Naive thymus-derived CD4-positive, alpha-beta T cell (primary cell): ENCODE data around the gene NPAS3. TPM values are rescaled to one million over a fixed set of nuclear protein-coding genes. Genes with fewer than 3 reads are reported as not detected.

ENCODE experiments used
- ATAC-seq: fragments of 150-1000 bp; cut with Tn5 transposase; 2 replicates; pipeline ENCODE4 v1.10.0; 2021; ENCODE audit warnings: mild to moderate bottlenecking, moderate library complexity
- CTCF ChIA-PET: fragments of 350-600 bp; sonication (Branson Sonifier 250); formaldehyde crosslinking; loops from one replicate; lab custom pipeline; 2021; ENCODE audit warnings: antibody characterized with exemption; lab: Charles Lee
- POLR2A ChIA-PET: fragments of 350-600 bp; sonication (Branson Sonifier 250); formaldehyde crosslinking; loops from one replicate; lab custom pipeline; 2021; ENCODE audit warnings: antibody characterized with exemption, inconsistent platforms; lab: Charles Lee
- DNase-seq, 9 donors: peaks; one replicate each; pipeline versions ENCODE4 v3.0.0 to v3.0.0-alpha.2; 2020 to 2022; ENCODE audit warnings: mixed read lengths in 1 of 9
- H3K27ac ChIP-seq: one replicate; pipeline ENCODE4 v1.7.0; 2013; ENCODE audit warnings: mild to moderate bottlenecking, low read depth, low read length, moderate library complexity
- H3K27me3 ChIP-seq, 2 donors: one replicate each; pipeline ENCODE4 v1.7.0; 2013; ENCODE audit warnings: low read length in 2 of 2, mild to moderate bottlenecking in 2 of 2, moderate library complexity in 2 of 2; ENCODE audit not compliant: control insufficient read depth in 2 of 2, insufficient read depth in 2 of 2
- H3K36me3 ChIP-seq, 3 experiments: 1 replicate in 2 of 3; 2 replicates in 1 of 3; pipeline ENCODE4 v1.7.0; 2013; ENCODE audit warnings: low read length in 3 of 3, mild to moderate bottlenecking in 3 of 3, moderate library complexity in 1 of 3; ENCODE audit not compliant: insufficient read depth in 3 of 3, control insufficient read depth in 2 of 3
- H3K4me1 ChIP-seq, 2 donors: one replicate each; pipeline ENCODE4 v1.7.0; 2013; ENCODE audit warnings: low read length in 2 of 2, mild to moderate bottlenecking in 2 of 2, moderate library complexity in 1 of 2; ENCODE audit not compliant: control insufficient read depth in 2 of 2, insufficient read depth in 2 of 2
- H3K4me3 ChIP-seq: 2 replicates; pipeline ENCODE4 v1.7.0; 2013; ENCODE audit warnings: mild to moderate bottlenecking, low read length
- H3K9me3 ChIP-seq, 3 experiments: 1 replicate in 2 of 3; 2 replicates in 1 of 3; pipeline ENCODE4 v1.7.0; 2013; ENCODE audit warnings: low read length in 3 of 3; ENCODE audit not compliant: control insufficient read depth in 2 of 3
- H3K27ac Mint-ChIP-seq, 9 donors: one replicate each; pipeline ENCODE4 v1.8.0; 2020 to 2022; ENCODE audit warnings: mixed read lengths in 9 of 9, mild to moderate bottlenecking in 8 of 9, moderate library complexity in 5 of 9, inconsistent platforms in 2 of 9
- H3K27me3 Mint-ChIP-seq, 5 donors: one replicate each; pipeline ENCODE4 v1.8.0; 2021 to 2022; ENCODE audit warnings: mixed read lengths in 5 of 5, mild to moderate bottlenecking in 1 of 5
- H3K36me3 Mint-ChIP-seq, 5 donors: one replicate each; pipeline ENCODE4 v1.8.0; 2020 to 2022; ENCODE audit warnings: mixed read lengths in 5 of 5, mild to moderate bottlenecking in 3 of 5, inconsistent platforms in 1 of 5
- H3K4me1 Mint-ChIP-seq, 7 donors: one replicate each; pipeline ENCODE4 v1.8.0; 2020 to 2022; ENCODE audit warnings: mixed read lengths in 7 of 7, mild to moderate bottlenecking in 3 of 7, inconsistent platforms in 1 of 7
- H3K4me3 Mint-ChIP-seq, 10 donors: one replicate each; pipeline ENCODE4 v1.8.0; 2020 to 2022; ENCODE audit warnings: mild to moderate bottlenecking in 10 of 10, mixed read lengths in 10 of 10, moderate library complexity in 6 of 10, inconsistent platforms in 2 of 10
- H3K9me3 Mint-ChIP-seq, 11 donors: one replicate each; pipeline ENCODE4 v1.8.0; 2020 to 2022; ENCODE audit warnings: mixed read lengths in 11 of 11, mild to moderate bottlenecking in 4 of 11, inconsistent platforms in 1 of 11, moderate library complexity in 1 of 11
- intact Hi-C, 2 donors: fragments of 100-400 bp; cut with micrococcal nuclease; formaldehyde crosslinking; loops; one replicate each; pipeline ENCODE4 v1.15.1; 2023
- polyA plus RNA-seq, 2 donors: library from polyadenylated mRNA; unstranded; fragments of 300-500 nt; fragmentation: Illumina TruSeq; gene quantifications; one replicate each; pipeline ENCODE4 v1.2.3, GENCODE V29; 2021
- total RNA-seq, 6 experiments: library from RNA in 5 of 6; stranded (reverse) in 5 of 6; gene quantifications; 1 replicate in 5 of 6; 2 replicates in 1 of 6; pipeline ENCODE4 v1.2.3 and lab custom pipeline; 2021 to 2026

NPAS3 gene
- total and polyA plus RNA-seq, 7 experiments from 2014 or later = not detected

DNA sequence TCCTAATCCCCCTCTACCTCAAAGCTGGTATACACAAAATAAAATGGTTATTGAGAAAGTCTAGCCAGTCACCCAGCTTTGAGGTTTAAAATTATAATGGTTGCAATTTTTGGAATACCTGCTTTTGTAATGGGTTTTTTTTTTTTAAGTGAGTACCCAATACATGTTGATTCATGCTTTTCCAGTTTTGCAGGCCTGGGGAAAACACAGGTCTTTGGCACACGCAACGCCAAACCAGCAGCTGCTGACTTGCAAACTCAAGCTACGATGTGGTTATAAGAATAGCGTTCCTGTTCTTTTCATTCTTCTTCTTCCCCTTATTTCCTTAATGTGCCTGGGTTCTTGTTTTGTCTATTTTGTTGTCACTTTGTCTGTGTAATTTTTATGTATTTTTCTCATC, 779.2 kb downstream of the NPAS3 start:
- Mint-ChIP-seq H3K36me3 (no peaks in the 10 kb centered on the region), H3K27ac (no peak overlapping the region), H3K9me3 (peaks cover 0 to 1% (median 0%) of the 10 kb centered on the region in 11 donors), H3K4me1 (no peaks in the 10 kb centered on the region), H3K4me3 (no peak overlapping the region), H3K27me3 (peaks cover 0 to 6% (median 0%) of the 10 kb centered on the region in 5 donors)
- Histone ChIP-seq H3K4me1 (no peaks in the 10 kb centered on the region), H3K4me3 (no peak overlapping the region), H3K27ac (no peak overlapping the region), H3K9me3 (no peaks in the 10 kb centered on the region), H3K27me3 (no peaks in the 10 kb centered on the region), H3K36me3 (no peaks in the 10 kb centered on the region)
- intact Hi-C loops = no loop called here
- ChIA-PET CTCF (no interaction called here), POLR2A (no interaction called here)
- DNase-seq (no peak), ATAC-seq (no peak)

- Mint-ChIP-seq H3K4me1 (no peaks in the 10 kb centered on the region), H3K27ac (no peak overlapping the region), H3K4me3 (no peak overlapping the region), H3K27me3 (peaks cover 0 to 7% (median 0%) of the 10 kb centered on the region in 5 donors), H3K36me3 (no peaks in the 10 kb centered on the region), H3K9me3 (peaks cover 0 to 1% (median 0%) of the 10 kb centered on the region in 11 donors)
- ChIA-PET CTCF (no interaction called here), POLR2A (no interaction called here)
- Histone ChIP-seq H3K36me3 (no peaks in the 10 kb centered on the region), H3K4me3 (no peak overlapping the region), H3K9me3 (no peaks in the 10 kb centered on the region), H3K4me1 (no peaks in the 10 kb centered on the region), H3K27me3 (no peaks in the 10 kb centered on the region), H3K27ac (no peak overlapping the region)
- ATAC-seq (no peak), DNase-seq (no peak)
- intact Hi-C loops = no loop called here
These were observed 781.7 kb downstream of the NPAS3 start for GRCh38 chr14:33720284-33720787.

- Histone ChIP-seq H3K27me3 (no peaks in the 10 kb centered on the region), H3K27ac (no peak overlapping the region), H3K9me3 (no peaks in the 10 kb centered on the region), H3K36me3 (no peaks in the 10 kb centered on the region), H3K4me3 (no peak overlapping the region), H3K4me1 (no peaks in the 10 kb centered on the region)
- no peak for DNase-seq
- Mint-ChIP-seq H3K36me3 (no peaks in the 10 kb centered on the region), H3K4me3 (no peak overlapping the region), H3K4me1 (no peaks in the 10 kb centered on the region), H3K27me3 (peaks cover 0 to 4% (median 0%) of the 10 kb centered on the region in 5 donors), H3K9me3 (no peaks in the 10 kb centered on the region), H3K27ac (no peak overlapping the region)
- ChIA-PET POLR2A (no interaction called here), CTCF (no interaction called here)
- intact Hi-C loops = no loop called here
- no peak for ATAC-seq
These were observed 788.0 kb downstream of the NPAS3 start for GRCh38 chr14:33726685-33727084.

GRCh38 chr14:33727606-33728005, 788.9 kb downstream of the NPAS3 start:
- POLR2A ChIA-PET = no interaction called here
- DNase-seq (no peak), ATAC-seq (no peak)
- Histone ChIP-seq H3K27me3 (no peaks in the 10 kb centered on the region), H3K4me3 (no peak overlapping the region), H3K36me3 (no peaks in the 10 kb centered on the region), H3K27ac (no peak overlapping the region), H3K9me3 (no peaks in the 10 kb centered on the region), H3K4me1 (no peaks in the 10 kb centered on the region)
- CTCF ChIA-PET = no interaction called here
- Mint-ChIP-seq H3K27me3 (peaks cover 0 to 4% (median 0%) of the 10 kb centered on the region in 5 donors), H3K4me1 (no peaks in the 10 kb centered on the region), H3K36me3 (no peaks in the 10 kb centered on the region), H3K27ac (no peak overlapping the region), H3K4me3 (no peak overlapping the region), H3K9me3 (no peaks in the 10 kb centered on the region)
- intact Hi-C loops = no loop called here

- intact Hi-C loops = no loop called here
- Mint-ChIP-seq H3K27ac (no peak overlapping the region), H3K4me3 (no peak overlapping the region), H3K9me3 (peaks cover 0 to 1% (median 0%) of the 10 kb centered on the region in 11 donors), H3K27me3 (peaks cover 0 to 4% (median 0%) of the 10 kb centered on the region in 5 donors), H3K36me3 (no peaks in the 10 kb centered on the region), H3K4me1 (no peaks in the 10 kb centered on the region)
- no peaks in the 10 kb centered on the region for H3K9me3 ChIP-seq
- ChIA-PET CTCF (no interaction called here), POLR2A (no interaction called here)
- H3K36me3 ChIP-seq = no peaks in the 10 kb centered on the region
- DNase-seq (no peak), ATAC-seq (no peak)
- H3K27me3 ChIP-seq = no peaks in the 10 kb centered on the region
- no peaks in the 10 kb centered on the region for H3K4me1 ChIP-seq
- no peak overlapping the region for H3K4me3 ChIP-seq
- no peak overlapping the region for H3K27ac ChIP-seq
These were observed 789.4 kb downstream of the NPAS3 start for GRCh38 chr14:33728010-33728498.

GRCh38 chr14:33730156-33730555, 791.5 kb downstream of the NPAS3 start:
- DNase-seq (no peak), ATAC-seq (no peak)
- Mint-ChIP-seq H3K9me3 (peaks cover 0 to 2% (median 0%) of the 10 kb centered on the region in 11 donors), H3K27me3 (no peaks in the 10 kb centered on the region), H3K4me1 (peaks cover 0 to 6% (median 3%) of the 10 kb centered on the region in 7 donors), H3K27ac (no peak overlapping the region), H3K36me3 (no peaks in the 10 kb centered on the region), H3K4me3 (no peak overlapping the region)
- intact Hi-C loops = no loop called here
- POLR2A ChIA-PET = no interaction called here
- Histone ChIP-seq H3K36me3 (no peaks in the 10 kb centered on the region), H3K9me3 (no peaks in the 10 kb centered on the region), H3K27ac (no peak overlapping the region), H3K4me3 (no peak overlapping the region), H3K4me1 (no peaks in the 10 kb centered on the region), H3K27me3 (no peaks in the 10 kb centered on the region)
- CTCF ChIA-PET = no interaction called here

GRCh38 chr14:33732175-33732574, 793.5 kb downstream of the NPAS3 start:
- Histone ChIP-seq H3K4me1 (no peaks in the 10 kb centered on the region), H3K27me3 (no peaks in the 10 kb centered on the region), H3K27ac (no peak overlapping the region), H3K4me3 (no peak overlapping the region), H3K36me3 (no peaks in the 10 kb centered on the region), H3K9me3 (no peaks in the 10 kb centered on the region)
- ChIA-PET CTCF (no interaction called here), POLR2A (no interaction called here)
- peaks cover 0 to 6% (median 3%) of the 10 kb centered on the region in 7 donors for H3K4me1 Mint-ChIP-seq
- ATAC-seq (no peak), DNase-seq (no peak)
- no peaks in the 10 kb centered on the region for H3K36me3 Mint-ChIP-seq
- peaks cover 0 to 2% (median 0%) of the 10 kb centered on the region in 11 donors for H3K9me3 Mint-ChIP-seq
- no peaks in the 10 kb centered on the region for H3K27me3 Mint-ChIP-seq
- intact Hi-C loops = no loop called here
- H3K27ac Mint-ChIP-seq = no peak overlapping the region
- no peak overlapping the region for H3K4me3 Mint-ChIP-seq
